PFSK-1 (cell line): ENCODE measurements around the gene METTL26.

Experiments
- FOXP2 ChIP-seq: optimal IDR thresholded peaks from 2 replicates; pipeline ENCODE3; 2011; ENCODE audit warnings: borderline replicate concordance, control low read depth, inconsistent platforms; ENCODE audit not compliant: insufficient read depth; ENCODE audit errors: extremely low read length, extremely low read depth
- POLR2AphosphoS5 ChIP-seq: IDR thresholded peaks from 2 replicates; pipeline ENCODE4 v1.6.1; 2012; ENCODE audit warnings: low read depth, mild to moderate bottlenecking, control low read depth, low read length, moderate library complexity
- SIN3A ChIP-seq: IDR thresholded peaks from 2 replicates; pipeline ENCODE4 v1.6.1; 2012; ENCODE audit warnings: mild to moderate bottlenecking, low read length, moderate library complexity, borderline replicate concordance; ENCODE audit not compliant: insufficient read depth
- TAF1 ChIP-seq: IDR thresholded peaks from 2 replicates; pipeline ENCODE4 v1.6.1; 2012; ENCODE audit warnings: low read length, control low read depth, borderline replicate concordance; ENCODE audit not compliant: insufficient read depth
- TF ChIP-seq, protein P1 (sequence below), 2 experiments: IDR thresholded peaks; 2 replicates each; pipeline versions ENCODE4 v1.6.1 to v1.8.0; 2011 to 2012; ENCODE audit warnings: low read depth in 2 of 2, low read length in 2 of 2, control low read depth in 1 of 2, inconsistent platforms in 1 of 2, mild to moderate bottlenecking in 1 of 2, moderate library complexity in 1 of 2; ENCODE audit not compliant: insufficient read depth in 1 of 2

Gene METTL26

GRCh38 chr16:633336-634050, 2.6 kb downstream of the METTL26 start:
- TF ChIP-seq, protein P1, sequence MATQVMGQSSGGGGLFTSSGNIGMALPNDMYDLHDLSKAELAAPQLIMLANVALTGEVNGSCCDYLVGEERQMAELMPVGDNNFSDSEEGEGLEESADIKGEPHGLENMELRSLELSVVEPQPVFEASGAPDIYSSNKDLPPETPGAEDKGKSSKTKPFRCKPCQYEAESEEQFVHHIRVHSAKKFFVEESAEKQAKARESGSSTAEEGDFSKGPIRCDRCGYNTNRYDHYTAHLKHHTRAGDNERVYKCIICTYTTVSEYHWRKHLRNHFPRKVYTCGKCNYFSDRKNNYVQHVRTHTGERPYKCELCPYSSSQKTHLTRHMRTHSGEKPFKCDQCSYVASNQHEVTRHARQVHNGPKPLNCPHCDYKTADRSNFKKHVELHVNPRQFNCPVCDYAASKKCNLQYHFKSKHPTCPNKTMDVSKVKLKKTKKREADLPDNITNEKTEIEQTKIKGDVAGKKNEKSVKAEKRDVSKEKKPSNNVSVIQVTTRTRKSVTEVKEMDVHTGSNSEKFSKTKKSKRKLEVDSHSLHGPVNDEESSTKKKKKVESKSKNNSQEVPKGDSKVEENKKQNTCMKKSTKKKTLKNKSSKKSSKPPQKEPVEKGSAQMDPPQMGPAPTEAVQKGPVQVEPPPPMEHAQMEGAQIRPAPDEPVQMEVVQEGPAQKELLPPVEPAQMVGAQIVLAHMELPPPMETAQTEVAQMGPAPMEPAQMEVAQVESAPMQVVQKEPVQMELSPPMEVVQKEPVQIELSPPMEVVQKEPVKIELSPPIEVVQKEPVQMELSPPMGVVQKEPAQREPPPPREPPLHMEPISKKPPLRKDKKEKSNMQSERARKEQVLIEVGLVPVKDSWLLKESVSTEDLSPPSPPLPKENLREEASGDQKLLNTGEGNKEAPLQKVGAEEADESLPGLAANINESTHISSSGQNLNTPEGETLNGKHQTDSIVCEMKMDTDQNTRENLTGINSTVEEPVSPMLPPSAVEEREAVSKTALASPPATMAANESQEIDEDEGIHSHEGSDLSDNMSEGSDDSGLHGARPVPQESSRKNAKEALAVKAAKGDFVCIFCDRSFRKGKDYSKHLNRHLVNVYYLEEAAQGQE (IDR thresholded peaks at IDR 0.05; ENCODE audit: insufficient read depth in 1 of 2, low read depth in 2 of 2, low read length in 2 of 2), result no peak
- TF ChIP-seq TAF1, result no peak
- TF ChIP-seq SIN3A, result no peak
- no peak for TF ChIP-seq POLR2AphosphoS5
- no peak for TF ChIP-seq FOXP2

DNA sequence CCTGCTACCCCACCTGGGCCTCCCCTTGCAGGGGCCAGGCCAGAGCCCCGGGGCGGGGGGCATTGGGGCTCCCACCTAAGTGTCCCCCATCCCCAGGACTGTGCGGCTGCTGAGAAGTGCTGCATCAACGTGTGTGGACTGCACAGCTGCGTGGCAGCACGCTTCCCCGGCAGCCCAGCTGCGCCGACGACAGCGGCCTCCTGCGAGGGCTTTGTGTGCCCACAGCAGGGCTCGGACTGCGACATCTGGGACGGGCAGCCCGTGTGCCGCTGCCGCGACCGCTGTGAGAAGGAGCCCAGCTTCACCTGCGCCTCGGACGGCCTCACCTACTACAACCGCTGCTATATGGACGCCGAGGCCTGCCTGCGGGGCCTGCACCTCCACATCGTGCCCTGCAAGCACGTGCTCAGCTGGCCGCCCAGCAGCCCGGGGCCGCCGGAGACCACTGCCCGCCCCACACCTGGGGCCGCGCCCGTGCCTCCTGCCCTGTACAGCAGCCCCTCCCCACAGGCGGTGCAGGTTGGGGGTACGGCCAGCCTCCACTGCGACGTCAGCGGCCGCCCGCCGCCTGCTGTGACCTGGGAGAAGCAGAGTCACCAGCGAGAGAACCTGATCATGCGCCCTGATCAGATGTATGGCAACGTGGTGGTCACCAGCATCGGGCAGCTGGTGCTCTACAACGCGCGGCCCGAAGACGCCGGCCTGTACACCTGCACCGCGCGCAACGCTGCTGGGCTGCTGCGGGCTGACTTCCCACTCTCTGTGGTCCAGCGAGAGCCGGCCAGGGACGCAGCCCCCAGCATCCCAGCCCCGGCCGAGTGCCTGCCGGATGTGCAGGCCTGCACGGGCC, 3.4 kb downstream of the METTL26 start:
- TF ChIP-seq POLR2AphosphoS5 (no peak), FOXP2 (no peak), SIN3A (no peak), TAF1 (no peak)
- TF ChIP-seq, protein P1 (IDR thresholded peaks at IDR 0.05; ENCODE audit: insufficient read depth in 1 of 2, low read depth in 2 of 2, low read length in 2 of 2), result no peak

GRCh38 chr16:631808-632358, 4.2 kb downstream of the METTL26 start:
- TF ChIP-seq, protein P1 (IDR thresholded peaks at IDR 0.05; ENCODE audit: insufficient read depth in 1 of 2, low read depth in 2 of 2, low read length in 2 of 2), result no peak
- no peak for TF ChIP-seq SIN3A
- no peak for TF ChIP-seq TAF1

DNA sequence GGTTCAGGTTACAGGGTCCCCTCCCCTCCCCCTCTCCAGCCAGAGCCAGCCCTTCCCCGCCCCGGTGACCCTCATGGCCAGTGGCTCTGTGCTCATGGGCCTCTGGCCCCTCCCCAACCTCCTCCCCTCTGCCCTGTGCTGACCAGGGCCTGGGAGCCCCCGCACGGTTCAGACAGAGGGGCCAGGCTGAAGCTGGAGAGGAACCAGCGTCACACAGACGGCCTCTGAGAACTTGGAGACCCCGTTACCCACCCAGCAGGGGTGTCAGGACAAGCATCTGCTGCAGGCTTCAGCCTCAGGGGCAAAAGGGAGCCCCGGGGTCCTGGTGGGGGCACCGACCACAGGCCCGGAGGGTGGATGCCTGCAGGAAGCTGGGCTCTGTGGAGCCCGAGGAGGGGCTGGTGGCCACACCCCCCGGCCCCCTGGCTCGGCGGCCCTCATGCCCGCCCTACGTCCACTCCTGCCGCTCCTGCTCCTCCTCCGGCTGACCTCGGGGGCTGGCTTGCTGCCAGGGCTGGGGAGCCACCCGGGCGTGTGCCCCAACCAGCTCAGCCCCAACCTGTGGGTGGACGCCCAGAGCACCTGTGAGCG, 5.2 kb downstream of the METTL26 start, which contains the start of gene WFIKKN1:
TSS of gene WFIKKN1 (plus strand) at position 171 of the 591 bp plus-strand sequence. CDS start at position 440, 269 bp downstream.
- TF ChIP-seq SIN3A, result no peak
- no peak for TF ChIP-seq FOXP2
- 0 out of 2 replicates have a peak, but pooled peaks have one; percentile 8 for TF ChIP-seq POLR2AphosphoS5

GRCh38 chr16:630249-630814, 5.8 kb downstream of the METTL26 start:
- TF ChIP-seq FOXP2 (no peak), TAF1 (no peak)
- TF ChIP-seq, protein P1 (IDR thresholded peaks at IDR 0.05; ENCODE audit: insufficient read depth in 1 of 2, low read depth in 2 of 2, low read length in 2 of 2), result no peak
